DMS153 treated with DMSO at 0.1 percent for 48 hours (cell line): Measurements from ENCODE around the gene GTF2A1.

ENCODE experiments used
- DNase-seq: peaks from one replicate; lab custom pipeline; 2025; ENCODE audit not compliant: unreplicated experiment; lab: John Stamatoyannopoulos, UW

GTF2A1 gene

GRCh38 chr14:81143793-81144192, 77.0 kb downstream of the GTF2A1 start:
- DNase-seq: no peak

DNA sequence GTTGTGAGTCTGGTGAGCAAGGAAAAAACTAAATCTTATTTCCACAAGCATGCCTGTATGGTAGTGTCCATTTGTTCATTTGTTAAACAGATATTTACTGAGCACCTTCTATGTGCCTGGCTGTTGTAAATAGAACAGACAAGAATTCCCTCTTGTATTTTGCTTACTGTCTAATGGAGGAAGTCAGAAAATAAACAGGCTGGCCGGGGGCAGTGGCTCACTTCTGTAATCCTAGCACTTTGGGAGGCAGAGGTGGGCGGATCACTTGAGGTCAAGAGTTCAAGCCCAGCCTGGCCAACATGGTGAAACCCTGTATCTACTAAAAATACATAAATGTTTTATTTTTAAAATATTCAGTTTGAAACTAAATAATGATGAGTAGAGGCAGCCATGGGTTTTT, 79.3 kb downstream of the GTF2A1 start:
- no peak for DNase-seq

DNA sequence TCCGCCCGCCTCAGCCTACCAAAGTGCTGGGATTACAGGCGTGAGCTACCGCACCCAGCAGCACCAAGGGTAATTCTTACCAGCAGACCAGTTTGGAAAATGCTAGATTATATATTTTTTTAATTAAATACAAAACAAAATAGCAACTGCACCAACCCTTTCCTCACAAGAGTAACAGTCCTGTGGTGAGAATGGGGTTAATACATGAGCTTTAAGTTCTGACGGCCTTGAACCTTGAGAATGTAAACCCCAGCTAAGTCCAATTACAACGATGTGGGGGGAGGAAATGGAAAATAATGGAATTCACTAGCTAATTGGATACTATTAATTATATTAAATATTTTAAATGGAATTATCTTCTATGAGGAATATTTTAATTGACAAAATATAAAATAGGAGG, 82.3 kb downstream of the GTF2A1 start:
- DNase-seq: no peak

DNA sequence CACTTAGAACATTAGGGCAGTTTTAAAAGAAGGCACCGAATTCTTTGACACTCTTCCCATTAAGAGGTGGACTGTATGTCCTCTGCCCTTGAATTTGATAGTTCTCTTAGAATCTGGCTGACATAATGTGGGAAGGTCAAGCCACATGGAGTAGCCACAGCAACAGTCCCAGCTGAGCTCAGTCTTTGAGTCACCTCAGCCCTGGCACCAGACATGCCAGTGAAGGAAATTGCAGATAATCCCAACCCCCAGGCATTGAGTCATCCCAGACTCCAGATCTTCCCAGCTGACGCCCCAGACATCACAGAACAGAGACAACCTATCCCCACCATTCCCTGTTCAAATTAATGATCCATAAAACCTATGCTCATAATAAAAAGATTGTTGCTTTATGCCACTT, 83.4 kb downstream of the GTF2A1 start:
- no peak for DNase-seq

DNA sequence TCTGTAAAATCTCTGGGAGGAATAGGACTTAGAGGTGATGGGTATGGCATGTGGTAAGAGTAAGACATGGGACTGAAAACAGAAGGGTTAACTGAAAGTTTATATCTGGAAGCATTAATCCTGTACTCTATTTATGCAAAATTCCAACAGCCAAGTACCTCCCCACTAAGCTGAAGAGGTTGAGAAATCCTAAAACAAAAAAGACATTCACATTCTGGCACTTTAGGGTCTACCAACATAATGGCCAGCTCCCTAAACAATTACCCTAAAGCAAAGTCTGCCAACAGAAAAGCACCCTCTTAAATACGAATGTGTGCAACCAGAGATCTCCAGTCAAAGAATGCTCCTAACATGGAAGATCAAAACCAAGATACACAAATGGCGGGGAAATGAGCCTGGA, 87.4 kb downstream of the GTF2A1 start:
- no peak for DNase-seq

DNA sequence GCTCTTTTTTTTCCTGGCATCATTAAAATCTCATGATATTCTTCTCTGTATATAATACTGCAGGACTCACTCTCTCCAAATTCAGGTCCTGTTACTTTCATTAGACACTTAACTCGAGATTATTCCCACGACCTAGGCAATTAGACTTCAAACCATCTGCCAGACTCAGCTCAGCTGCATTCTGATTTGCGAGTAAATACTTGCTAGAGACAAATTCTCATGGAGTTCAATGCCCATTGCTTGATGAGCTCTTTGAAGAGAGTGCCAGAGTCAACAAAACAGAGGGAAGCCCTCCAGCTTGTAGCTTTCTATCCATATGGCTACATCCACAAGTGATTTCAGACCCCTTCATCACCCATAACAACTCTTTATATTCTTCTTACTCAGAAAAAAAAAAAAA, 88.3 kb downstream of the GTF2A1 start:
- peak; percentile 56 for DNase-seq

DNA sequence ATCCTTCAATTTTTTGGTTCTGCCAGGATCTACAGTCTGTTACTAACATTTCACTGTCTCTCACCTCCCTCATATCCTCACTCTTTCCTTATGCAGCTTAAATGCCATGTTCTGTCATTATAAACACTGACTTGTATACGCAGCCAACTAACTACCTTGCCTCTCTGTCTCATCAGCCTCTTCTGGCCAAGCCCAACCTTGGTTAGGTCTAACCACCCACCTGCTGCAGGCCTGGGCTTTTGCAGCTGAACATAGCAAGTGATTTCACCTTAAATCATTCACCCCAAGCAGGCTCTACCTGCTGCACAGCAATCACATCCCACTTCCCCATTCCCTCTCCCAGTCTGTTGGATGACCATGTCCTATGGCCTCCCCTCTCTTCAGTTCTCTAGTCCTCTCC, 91.5 kb downstream of the GTF2A1 start:
- no peak for DNase-seq

- DNase-seq: no peak
Measured at GRCh38 chr14:81127785-81128184, 93.0 kb downstream of the GTF2A1 start.

DNA sequence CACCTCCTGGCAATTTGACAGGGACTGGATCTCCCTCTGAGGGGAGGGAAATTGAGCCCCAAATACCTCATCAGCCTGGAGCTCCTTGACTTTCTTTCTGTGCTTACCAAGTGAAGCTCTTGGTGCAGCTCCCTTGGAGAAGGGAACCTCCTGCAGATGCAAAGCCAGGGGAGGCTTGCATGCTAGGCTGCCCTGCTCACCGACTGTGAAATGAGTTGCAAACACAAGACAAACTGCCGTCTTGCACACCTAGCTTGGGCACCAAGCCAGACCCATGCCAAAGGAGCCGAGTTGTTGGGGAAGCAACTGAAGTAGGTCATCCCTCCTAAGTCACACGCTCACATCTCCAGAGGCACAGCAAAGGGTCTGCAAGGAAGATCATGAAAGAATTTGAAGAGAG, 95.2 kb downstream of the GTF2A1 start:
- DNase-seq: no peak
